22Rv1 (cell line): ENCODE measurements around the gene PCED1A.
A peak's percentile ranks its signal among the peaks of the same experiment; 100 is the strongest.

Experiments used
- H3K27ac ChIP-seq: fragments of 450-650 bp; 2 replicates; pipeline ENCODE4 v1.5.1; 2017
- ZFX ChIP-seq: fragments of 450-650 bp; IDR thresholded peaks from 2 replicates; pipeline ENCODE4 v1.6.1; 2017; ENCODE audit warnings: antibody characterized with exemption, borderline replicate concordance
- TF ChIP-seq, protein P1 (sequence below): fragments of 450-650 bp; IDR thresholded peaks from 2 replicates; pipeline ENCODE4 v1.5.1; 2017; ENCODE audit warnings: mild to moderate bottlenecking

The PCED1A gene

DNA sequence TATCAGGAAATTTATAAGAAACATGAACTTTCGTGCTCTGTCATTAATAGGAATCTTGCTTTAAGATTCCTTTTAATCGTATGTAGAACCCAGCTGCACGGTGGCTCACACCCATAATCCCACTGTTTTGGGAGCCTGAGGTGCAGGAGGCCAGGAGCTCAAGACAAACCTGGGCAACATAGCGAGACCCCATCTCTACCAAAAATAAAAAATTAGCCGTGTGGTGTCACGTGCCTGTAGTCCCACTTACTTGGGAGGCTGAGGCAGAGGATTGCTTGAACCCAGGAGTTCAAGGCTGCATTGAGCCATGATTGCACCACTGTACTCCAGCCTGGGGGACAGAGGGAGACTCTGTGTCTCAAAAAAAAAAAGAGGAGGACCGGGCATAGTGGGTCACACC is 40.2 kb upstream of the PCED1A start:
- no peak overlapping the region for H3K27ac ChIP-seq

DNA sequence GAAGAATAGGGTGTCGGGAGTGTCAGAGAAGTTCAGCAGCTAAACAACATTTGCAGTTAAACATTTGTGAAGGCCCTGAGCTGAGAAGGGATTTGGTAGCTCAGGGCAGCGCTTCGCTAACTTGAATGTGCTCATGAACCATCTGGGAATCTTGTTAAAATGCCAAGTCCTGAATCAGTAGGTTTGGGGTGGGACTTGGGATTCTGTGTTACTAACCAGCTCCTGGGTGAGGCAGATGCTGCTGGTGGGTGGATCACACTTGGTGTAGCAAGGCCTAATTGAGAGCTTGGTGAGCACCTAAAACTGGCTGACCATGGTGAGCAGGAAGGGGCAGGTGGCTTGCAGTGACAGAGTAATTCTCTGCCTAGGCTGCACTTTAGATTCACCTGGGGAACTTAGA is 38.7 kb upstream of the PCED1A start:
- TF ChIP-seq, protein P1, sequence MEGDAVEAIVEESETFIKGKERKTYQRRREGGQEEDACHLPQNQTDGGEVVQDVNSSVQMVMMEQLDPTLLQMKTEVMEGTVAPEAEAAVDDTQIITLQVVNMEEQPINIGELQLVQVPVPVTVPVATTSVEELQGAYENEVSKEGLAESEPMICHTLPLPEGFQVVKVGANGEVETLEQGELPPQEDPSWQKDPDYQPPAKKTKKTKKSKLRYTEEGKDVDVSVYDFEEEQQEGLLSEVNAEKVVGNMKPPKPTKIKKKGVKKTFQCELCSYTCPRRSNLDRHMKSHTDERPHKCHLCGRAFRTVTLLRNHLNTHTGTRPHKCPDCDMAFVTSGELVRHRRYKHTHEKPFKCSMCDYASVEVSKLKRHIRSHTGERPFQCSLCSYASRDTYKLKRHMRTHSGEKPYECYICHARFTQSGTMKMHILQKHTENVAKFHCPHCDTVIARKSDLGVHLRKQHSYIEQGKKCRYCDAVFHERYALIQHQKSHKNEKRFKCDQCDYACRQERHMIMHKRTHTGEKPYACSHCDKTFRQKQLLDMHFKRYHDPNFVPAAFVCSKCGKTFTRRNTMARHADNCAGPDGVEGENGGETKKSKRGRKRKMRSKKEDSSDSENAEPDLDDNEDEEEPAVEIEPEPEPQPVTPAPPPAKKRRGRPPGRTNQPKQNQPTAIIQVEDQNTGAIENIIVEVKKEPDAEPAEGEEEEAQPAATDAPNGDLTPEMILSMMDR: no peak
- TF ChIP-seq ZFX: no peak
- H3K27ac ChIP-seq: no peak overlapping the region

More for the DNA sequence above, 40.2 kb upstream of the PCED1A start:
- TF ChIP-seq, protein P1: no peak
- TF ChIP-seq ZFX: no peak

DNA sequence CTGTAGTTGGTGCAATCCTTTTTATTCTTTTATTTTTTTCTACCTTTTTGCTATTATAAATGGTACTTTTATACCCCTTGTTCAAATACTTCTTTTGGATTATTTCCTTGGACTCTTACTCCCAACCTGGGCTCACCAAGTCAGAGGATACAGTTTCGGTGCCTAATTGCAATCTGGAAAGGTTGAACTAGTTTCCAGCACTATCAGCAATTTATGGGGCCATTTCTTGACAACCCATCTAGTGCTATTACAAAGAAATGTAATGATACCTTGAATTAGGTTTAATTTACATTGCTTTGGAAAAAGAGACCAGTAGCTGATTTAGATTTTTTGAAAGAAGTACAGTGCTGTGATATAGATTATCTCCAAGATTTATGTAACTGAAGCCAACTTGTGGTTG is 38.1 kb upstream of the PCED1A start:
- H3K27ac ChIP-seq: no peak overlapping the region
- TF ChIP-seq, protein P1: no peak
- no peak for TF ChIP-seq ZFX

DNA sequence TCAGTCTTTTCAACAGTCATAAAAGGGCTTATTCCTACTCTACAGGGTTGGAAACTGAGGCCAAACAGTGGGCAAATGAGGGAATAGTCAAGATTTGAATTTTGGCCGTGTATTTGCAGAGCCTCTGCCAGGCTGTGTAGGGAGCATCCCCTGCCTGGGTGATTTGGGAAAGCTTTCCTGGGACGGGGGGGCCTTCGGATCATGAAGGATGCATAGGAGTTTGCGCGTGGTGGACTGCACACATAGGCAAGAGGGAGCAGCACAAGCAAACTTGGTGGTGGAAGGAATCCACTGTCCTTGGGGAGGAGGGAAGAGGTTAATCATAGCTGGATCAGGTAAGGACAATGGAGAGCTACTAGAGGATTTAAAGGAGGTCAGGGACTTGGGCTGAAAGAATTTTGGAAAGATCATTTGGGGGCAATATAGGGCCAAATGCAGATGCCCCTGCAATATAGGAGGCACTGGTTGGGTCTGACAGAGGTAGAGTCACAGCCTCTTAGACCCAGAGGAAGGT is 35.3 kb upstream of the PCED1A start:
- no peak for TF ChIP-seq ZFX
- TF ChIP-seq, protein P1: no peak
- no peak overlapping the region for H3K27ac ChIP-seq

DNA sequence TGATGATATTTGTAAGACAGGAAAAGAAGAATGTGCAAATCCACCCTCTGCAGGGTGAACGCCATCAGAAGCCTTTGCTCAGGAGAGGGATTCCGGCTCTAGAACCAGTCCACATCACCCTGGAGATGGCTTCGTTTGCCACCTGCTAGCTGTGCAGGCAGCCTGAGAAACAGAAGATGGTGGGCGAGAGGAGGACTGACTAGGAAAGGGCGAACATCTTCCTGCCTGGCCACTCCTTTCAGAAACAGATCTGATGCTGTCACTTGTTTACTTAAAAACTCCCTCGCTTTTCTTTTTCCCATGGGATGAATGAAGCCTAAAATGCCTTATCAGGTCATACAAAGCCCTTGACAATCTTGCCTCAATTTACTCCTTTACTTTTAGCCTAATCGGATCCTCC is 34.0 kb upstream of the PCED1A start:
- H3K27ac ChIP-seq: no peak overlapping the region
- TF ChIP-seq, protein P1: no peak
- TF ChIP-seq ZFX: no peak

DNA sequence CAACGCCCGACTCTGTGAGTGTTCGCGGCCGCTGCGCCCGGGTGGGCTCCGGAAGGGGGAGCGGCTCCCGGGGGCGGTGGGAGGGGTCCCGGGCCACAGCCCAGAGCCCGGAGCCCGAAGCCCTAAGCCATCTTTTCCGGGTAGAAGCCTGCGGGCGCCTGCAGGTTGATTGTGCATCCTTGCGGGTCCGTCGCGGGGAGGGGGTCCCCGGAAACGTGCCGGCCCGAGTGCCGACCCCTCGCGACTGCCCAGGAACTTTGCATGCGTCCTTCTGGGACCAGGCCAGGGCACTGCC is 33.2 kb upstream of the PCED1A start:
- TF ChIP-seq, protein P1: no peak
- no peak for TF ChIP-seq ZFX
- H3K27ac ChIP-seq: peak overlapping the region; percentile 54

DNA sequence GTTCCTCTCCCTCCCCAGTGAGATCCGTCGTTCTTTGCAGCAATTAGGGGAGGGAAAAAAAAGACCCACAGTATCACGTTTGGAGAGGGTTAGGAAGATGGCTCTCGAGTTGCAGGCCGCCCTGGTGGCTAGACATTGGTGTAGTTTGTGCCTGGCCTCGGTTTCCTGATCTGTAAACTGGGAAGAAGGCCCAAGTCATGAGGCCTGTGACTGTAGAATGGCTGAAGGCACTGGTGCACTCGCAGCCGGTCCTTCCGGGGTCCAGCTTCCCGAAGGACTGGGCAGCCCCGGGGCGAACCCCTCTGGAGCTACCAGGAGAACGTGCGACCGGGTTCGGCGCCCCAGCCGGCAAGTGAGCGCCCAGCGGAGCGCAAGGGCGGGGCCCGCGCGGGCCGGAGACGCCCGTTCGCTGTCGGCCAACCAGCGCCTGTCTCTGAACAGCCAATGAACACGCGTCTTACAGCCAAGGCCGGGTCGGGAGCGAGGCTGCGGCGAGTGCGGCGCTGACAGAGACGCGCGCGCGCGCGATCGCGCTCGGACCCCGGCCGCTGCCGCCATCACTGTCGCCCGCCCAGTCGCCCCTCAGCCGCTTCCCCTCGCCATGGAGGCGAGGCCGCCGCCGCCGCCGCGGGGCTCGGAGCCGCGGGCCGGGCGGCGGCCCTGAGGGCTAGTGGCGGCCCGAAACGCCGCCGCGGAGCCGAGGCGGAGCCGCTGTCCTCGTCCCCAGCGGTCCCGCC is 32.7 kb upstream of the PCED1A start, which contains the start of gene PTPRA:
Gene PTPRA, plus strand, starts transcription at position 472 of the 737 bp plus-strand sequence. CDS start 90,797 bp downstream, outside the sequence.
- peak within 1 kb of the TSS; percentile 54 for H3K27ac ChIP-seq
- no peak for TF ChIP-seq ZFX
- TF ChIP-seq, protein P1: 0 out of 2 replicates have a peak, but pooled peaks have one; percentile 3
